ENCODE measurements around the gene SKIC8.

The SKIC8 gene

DNA sequence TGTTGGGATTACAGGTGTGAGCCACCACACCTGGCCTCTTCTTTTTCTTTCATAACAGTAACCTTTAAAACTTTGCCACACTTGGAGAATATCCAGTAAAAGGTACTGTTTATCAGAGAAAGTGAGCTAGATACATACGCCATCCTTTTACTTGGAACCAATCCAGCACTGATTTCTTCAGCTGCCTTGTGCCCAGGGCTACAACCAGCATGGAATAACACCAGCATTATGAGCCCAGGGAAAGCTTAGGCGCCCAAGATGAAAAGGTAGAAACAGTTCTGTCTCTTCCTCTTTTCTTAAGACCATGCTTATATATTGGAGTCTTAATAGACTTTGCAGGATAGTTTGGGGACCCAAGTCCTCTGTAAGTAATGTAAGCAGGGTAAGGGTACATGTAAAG is 8.4 kb downstream of the SKIC8 start:
- DNase-seq: no peak

DNA sequence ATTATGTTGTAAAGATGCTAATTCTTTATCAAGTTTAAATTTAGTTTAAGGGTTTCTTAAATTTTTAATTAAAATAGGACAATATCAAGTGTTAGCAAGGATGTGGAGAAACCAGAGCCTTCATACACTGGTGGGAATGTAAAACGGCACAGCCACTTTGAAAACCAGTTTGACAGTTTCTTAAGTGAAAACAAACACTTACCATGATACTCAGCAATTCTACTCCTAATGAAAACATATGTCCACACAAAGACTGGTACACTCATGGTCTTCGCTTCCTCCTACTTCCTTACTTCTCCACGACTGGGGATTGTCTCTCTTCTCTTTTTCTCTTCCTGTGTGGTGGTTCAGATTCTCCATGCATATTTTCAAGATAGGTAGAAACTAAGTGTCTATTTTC is 9.2 kb downstream of the SKIC8 start:
- DNase-seq: no peak

DNA sequence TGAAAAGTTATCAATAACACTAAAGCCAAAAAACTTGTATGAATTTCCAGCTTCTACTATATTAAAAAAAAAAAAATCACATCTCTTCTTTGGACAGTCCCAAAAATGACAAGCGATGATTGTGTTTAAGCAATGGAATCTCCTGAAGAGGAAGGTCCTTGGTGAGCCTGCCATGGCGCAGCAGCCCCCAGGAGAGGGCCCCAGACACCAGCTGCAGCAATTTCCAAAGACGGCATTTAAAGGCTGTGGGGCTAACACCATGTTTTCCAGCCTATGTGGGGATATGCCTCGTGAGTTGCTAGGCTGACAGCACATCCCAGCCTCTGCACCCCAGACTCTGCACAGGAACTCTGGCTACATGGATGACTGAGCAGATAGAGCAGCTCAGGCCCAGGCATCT is 14.7 kb downstream of the SKIC8 start:
- DNase-seq: no peak

DNA sequence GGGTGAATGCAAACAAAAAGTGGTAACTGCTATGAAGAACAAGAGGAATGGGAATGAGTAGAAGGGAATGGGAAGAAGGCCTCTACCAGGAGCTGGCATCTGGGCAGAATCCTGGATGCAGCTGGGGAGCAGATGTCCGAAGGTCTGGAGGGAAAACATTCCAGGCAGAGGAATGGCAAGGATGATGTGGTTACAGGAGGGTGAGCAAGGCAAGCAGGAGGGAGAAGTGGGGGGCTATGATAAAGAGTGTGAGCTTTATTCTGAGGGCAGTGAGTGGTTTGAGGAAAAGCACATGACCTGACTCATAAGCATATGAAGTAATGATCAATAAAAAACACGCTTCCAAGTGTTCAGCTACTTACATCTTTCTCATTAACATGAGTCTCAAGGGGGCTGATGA is 17.1 kb downstream of the SKIC8 start:
- peak; percentile 40 for DNase-seq

DNA sequence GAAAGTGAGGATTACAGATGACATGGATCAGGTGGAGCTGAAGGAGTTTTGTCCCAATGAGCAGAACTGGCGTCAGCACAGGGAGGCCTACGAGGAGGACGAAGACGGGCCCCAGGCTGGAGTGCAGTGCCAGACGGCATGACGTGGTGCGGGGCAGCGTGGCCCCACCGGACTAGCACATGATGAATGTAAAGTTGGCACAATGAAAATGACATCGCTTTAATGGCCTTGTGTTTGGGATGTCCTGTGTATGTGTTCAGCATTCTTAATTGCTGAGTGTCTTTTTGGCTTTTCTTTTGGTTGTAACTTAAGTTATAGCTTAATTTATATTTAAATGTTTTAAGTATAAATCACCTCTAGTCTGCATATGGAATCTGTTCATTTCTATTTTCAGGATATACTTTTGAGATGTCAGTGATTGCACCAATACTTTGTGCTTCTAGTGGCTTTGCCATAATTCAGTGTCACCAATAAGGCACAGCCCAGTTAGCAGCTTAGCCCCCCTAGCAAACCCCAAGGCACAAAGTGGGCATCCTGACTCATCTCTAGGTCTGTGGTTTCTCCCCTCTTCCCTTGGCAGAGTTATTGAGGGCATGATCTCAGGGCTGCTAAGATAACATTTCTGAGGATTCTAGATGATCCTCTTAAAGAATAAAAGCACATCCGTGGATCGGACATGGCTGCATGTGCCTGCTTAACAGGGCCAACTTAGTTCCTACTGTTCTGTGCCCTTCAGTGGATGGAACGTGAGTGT is 18.9 kb downstream of the SKIC8 start:
- peak; percentile 42 for DNase-seq

DNA sequence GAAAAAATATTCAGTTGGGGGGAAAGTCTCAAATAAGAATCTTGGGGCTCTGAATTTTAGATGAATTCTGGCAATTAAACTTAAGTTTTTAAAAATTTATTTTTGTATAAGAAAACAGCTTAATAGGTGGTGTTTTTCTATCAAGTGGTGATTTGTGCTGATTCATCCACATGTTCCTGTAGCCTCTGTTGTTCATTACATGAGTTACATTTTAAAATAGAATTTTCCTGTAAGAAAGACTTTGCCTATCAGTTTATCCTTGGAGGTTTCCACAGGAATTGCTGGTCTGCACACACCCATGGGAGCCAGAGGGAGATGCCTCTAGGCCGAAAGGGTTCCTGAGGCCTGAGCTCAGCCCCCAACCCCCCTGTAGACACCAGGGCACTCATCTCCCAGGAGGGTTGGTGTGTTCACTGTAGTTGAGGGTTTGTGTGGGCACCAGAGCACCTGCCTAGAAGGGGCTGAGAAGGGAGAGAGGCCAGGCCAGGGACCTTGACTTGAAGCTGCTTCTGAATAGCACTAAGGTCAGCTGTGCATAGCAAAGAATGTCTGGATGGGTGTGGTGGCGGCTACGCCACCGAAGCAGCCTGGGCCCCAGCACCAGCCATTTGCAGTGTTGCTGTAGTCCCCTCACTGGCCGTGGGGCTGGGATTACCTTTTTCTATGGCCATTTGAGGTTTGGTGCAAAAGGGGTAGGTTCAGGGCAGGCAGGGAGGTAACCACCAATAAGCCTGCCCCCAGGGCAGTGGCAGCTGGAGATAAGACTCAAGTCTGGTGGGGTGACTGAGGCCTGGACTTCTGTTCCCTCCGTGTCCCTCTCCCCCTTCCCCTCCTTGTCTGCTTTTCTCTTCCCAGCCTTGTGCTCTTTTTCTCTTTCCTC is 23.1 kb downstream of the SKIC8 start:
- no peak for DNase-seq

DNA sequence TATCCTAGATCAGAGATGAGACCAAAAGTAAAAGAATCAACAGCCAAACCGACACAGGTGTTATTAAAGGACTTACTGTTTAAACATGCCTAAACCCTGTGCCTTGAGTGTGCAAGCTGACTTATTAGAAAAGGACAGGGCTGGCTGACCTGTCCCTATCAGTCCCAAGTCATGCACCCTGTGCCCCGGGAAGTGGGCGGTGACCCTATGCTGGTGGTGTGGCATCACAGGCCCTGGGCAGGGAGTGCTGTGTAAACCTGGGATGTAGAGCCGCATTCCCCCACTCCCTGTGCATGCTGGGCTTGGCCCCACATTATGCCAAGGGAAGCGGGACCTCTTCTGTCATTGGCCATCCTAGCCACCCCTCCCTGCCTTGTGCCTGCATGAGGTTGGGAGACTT is 24.4 kb downstream of the SKIC8 start:
- no peak for DNase-seq

DNA sequence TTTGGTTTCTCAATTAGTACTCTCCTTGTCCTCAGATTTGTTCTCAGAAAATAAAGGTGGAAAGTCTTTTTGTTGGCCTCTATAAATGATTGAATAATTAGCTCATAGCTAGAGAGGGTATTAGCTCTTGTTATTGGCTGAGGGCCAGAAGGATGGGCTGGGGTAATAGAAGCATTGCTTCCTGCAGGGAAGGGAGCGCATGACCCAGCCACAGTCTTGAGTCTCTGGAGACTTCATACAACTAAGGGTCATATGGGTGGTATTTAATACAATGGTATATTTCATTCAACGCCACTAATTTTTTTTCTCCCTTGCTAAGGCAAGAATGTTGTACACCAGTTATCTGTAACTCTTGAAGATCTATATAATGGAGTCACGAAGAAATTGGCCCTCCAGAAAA is 26.6 kb downstream of the SKIC8 start:
- no peak for DNase-seq

DNA sequence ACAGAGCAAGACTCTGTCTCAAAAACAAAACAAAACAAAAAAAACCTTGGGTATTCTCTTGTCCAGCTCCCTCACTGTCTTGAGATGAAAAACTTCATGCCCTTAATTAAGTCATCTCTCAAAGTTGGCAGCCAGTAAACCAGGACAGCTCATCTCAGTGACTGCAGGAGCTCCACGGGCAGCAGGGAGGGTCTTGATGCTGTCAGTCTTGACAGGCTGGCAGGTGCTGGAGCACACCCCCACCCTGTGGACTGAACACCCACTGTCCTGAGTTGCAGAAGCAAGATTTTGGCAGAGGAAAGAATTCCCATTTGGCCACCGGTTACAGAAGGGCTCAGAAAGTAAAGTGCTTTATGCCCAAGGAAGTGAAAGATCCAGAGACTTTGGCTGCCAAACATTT is 27.1 kb downstream of the SKIC8 start:
- DNase-seq: no peak

DNA sequence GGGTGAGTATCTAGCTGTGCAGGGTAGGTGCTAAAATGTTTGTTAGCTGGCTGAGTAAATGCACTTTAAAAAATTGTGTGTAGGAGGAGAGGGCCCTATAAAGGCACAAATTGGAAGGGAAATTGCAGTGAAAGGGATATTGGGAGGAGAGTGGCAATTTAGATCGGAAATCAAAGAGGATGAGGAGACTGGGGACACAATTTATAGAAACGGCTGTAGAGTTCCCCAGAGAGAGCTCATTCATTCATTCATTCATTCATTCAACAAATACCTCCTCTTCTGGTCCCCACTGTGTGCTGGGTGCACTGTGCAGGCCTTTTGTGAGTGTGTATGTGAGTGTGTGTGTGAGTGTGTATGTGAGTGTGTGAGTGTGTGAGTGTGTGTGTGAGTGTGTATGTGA is 32.6 kb downstream of the SKIC8 start:
- DNase-seq: no peak

DNA sequence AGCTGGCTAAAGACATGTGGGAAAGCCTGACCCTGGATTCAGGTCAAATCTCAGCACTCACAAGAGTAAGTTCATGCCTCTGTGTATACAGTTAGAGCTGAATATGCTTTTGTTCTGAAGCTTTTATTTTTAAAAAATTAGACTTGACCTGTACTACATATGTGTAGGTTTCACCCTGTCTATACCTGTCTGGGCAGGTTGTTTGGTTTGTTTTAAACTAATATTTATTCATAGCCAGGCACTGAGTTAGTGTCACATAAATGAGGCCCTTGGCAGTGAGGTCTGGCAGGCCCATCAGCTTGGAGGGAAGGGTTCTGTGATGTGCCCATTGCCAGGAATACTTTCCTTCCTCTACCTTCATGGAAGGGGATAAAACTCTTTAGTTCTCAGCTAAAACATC is 33.2 kb downstream of the SKIC8 start:
- DNase-seq: no peak

DNA sequence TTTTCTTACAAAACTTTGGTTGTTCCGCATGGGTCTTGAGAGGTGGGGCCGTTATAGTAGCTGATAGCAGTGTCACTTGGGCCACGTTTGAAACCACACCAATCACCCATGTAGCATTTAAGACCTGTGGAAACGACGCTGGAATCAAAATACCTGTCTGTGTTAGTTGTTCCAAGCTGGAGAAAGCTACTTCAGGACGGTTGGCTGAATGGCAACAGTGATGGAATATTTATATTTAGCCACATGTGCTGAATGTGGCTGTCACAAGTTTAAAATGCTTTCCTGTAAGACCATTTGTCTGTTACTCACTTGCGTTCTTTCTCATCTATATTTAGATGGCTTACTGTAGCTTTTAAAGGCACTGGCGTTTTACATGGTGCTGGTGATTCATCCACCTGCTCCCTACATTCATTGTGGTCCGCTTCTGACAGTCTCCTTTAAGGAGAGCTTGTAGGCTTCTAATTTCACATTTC is 33.6 kb downstream of the SKIC8 start:
- peak; percentile 39 for DNase-seq

DNA sequence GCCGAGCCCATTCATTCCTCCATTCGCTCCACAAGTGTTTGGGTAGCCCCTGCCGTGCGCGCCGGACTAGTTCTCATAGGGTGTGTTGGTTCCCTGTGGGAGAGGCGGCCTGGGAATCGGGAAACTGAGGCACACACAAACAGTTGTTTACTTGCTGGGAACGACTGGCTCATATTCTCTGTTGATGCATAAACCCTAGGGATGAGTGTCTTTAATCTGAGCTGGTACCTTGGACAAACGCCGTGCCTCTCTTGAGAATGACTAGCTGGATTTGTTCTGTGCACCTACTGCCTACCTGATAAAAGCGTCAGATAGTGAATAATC is 34.3 kb downstream of the SKIC8 start:
- DNase-seq: no peak

DNA sequence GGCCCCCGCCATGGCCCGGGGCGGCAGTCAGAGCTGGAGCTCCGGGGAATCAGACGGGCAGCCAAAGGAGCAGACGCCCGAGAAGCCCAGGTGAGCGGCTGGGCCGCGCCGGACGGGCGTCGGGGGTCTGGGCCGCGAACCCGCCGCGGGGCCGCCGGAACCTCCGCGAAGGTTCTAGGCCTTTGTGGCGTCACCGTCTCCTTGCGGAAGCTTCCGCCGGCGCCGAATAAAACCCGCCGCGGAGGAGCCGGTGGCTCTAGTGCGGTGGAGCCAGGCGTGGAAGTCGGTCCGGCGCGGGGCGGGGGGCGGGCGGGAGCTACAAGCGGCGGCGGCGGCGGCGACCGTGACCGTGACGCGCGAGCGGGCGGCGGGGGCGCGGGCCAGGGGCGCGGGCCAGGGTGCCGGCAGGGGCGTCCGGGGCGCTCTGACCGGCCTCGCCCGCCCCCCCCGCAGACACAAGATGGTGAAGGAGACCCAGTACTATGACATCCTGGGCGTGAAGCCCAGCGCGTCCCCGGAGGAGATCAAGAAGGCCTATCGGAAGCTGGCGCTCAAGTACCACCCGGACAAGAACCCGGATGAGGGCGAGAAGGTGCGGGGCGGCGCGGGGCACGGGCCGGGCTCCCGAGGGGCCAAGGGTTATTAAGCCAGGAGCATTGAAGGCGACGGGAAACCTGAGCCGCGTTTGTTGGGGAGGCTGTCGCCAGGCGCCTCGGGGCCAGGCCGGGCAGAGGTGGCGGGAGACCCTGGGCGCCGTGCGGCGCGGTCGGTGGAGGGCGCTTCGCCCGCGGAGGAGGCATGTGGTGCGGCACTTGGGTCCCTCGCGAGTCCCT is 34.9 kb downstream of the SKIC8 start, which contains the start of gene DNAJA4:
Gene DNAJA4 (plus strand): TSS at position 259 of the 833 bp plus-strand sequence. CDS start 202 bp downstream, at position 461.
- DNase-seq: peak; percentile 34

DNA sequence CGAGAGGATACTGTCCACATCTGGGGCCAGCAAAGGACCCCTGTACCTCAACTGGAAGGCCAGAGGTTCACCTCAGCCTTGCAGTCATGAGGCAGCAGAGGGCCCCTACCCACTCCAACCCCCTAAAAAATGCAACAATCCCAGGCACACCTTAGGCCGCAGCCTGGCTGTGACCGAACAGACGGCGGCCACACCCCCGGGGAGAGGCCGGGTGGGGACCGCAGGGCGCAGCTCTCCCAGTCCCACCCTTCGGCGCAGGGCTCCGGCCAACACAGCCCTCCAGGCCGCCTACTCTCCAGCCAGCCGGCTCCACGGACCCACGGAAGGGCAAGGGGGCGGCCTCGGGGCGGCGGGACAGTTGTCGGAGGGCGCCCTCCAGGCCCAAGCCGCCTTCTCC is 35.5 kb downstream of the SKIC8 start:
- DNase-seq: no peak

DNA sequence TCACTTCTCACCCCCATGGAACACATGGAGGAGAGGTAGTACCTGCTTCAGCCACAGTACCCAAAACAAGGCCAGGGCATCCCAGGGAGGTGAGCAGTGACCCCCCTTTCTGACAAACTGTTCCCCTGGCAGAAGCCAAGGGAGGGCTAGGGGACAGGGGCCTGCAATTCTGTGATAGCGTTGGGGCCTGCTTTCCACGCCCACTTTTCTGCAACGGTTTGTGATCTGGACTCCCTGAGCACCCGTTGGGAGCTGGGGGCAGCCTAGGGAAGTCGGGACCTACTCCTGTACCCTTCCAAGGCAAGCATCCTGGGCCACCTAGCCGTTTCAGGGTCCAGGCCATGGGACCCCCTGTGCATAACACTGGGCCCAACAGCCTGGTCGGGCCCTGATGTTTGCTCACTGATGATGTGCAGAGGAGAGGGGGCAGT is 36.0 kb downstream of the SKIC8 start:
- no peak for DNase-seq

DNA sequence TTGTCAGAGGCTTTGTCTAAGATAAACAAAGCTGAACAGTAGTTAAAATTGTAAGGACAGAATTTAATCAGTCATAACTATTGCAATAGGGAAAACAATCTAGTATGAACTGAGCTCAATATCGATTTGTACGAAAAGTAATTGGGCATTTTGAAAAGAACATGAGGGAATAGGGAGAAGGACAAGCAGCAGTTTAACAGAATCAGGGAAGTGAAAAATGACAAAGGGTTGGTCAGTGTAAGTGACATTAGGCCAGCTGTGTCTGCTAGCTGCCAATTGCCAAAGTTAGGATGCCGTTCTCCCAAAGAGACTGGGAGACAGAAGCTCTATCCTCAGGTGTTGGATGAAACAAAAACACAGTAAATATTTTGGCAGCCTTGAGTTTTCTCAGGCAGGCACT is 38.3 kb downstream of the SKIC8 start:
- DNase-seq: no peak

DNA sequence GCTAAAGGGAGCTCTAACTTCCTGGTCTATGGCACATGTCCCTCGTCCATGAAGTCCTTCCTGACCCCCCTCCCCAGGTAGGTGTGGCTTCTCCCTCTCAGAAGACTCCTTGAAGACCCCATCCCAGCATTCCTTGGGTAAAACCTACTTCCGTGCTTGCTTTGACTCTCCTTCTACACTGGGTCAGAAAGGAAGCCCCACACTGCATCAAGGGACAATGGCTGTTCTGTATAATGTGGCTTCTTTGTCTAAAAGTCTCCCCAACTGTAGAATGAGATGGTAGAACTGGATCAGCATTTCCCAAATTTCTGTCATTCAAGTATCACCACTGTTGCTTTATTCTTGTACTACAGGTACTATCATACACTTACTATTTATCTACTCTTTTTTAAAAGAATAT is 38.9 kb downstream of the SKIC8 start:
- DNase-seq: no peak

DNA sequence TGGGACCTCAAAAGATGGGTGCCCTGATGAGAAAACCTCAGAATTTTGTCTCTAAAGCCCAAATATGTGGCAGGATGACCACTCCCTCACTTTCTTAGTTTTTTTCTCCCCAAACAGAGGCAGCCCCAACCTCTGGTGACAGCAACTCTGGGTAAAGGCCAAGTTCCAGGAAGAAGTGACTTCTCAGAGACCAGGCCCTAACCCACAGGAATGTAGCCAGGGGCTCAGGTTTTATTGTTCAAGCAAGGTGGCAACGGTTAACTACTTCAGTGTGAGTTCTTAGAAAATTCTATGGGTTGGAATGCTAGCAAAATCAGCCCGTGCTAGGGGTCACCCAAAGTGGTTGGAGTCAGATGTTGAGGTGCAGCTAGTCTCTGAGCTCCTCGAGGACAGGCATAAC is 40.2 kb downstream of the SKIC8 start:
- DNase-seq: no peak

DNA sequence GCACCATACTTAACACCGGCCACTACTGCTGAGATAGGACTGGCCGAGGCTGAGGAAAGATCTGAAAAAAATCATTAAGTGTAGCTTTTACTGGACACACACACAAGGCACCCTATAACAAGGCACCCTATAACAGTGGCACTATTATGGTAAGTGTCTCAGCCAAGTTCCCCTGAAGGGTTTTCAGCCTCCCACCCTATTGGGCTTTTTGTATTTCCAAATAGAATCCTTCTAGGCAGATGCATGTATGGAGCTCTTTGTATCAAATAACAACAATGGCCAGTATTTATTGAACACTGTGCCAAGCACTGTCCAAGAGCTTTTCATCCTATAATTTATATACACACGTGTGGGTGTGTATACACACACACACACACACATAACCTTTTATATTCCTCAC is 41.7 kb downstream of the SKIC8 start:
- no peak for DNase-seq

DNA sequence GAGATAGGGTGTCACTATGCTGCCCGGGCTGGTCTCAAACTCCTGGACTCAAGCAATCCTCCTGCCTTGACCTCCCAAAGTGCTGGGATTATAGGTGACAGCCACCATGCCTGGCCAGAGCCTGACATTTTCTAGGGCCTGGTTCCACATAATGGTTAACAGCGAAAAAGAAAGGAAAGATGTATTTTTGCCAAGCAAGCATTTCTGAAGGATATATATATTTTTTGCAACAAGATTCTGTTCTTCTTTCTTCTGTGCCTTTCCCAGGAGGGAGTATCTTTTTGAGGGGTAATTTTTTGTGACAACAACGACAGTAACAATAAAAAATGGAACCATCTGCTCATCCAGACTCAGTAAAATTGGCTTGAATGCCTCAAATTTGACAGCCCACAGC is 43.4 kb downstream of the SKIC8 start:
- no peak for DNase-seq

DNA sequence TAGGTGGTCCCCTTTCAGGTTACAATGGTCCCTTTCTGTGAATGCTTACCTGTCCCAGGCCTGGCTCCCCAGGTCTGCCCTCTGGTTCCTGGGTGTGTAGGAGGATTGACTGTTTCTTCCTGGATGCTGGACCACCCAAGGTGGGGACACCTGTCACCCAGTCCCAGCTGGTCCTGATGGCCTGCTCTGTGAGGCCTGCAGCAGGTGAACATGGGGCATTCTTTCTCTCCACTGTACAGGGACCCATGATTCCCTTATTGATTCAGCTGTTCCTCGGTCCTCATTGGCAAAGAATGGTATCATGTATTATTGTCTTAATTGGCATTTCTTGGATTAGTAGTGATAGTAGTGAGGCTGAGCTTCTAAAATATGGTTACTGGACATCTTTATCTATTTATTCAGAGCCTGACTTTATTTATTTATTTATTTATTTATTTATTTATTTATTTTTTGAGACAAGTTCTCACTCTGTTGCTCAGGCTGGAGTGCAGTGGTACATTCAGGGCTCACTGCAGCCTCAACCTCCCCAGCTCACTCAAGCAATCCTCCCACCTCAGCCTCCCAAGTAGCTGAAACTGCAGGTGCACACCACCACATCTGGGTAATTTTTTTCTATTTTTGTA is 43.9 kb downstream of the SKIC8 start:
- no peak for DNase-seq

DNA sequence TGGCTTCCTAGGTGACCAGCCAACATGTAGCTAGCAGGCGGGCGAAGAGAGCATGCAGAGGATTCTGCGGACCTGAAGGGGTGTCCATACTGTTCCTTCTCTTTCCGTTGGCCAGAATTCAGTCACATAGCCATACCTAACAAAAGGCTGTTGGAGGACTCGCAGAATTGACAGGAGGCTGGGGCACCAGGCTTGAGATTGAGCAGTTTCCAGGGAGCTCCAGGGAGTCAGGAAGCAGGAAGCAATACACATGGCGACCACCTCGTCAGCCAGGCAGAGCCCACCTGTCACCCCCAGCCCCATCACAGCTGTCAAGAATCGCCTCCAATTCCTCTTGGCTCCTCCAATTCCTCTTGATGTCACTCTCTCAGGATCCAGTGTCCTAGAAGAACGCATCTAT is 48.3 kb downstream of the SKIC8 start:
- no peak for DNase-seq

All from EL (cell line).